IMR-90 (cell line): ENCODE data around the gene COL23A1. TPM values are rescaled to one million over a fixed set of nuclear protein-coding genes. Genes with fewer than 3 reads are reported as not detected.

ENCODE experiments used
- ATAC-seq: fragments of 200-7000 bp; cut with Tn5 transposase; 2 replicates; pipeline ENCODE4 v1.9.1; 2020; ENCODE audit warnings: low read depth, mild to moderate bottlenecking, moderate library complexity
- BruUV-seq: library from RNA; stranded (reverse); fragments of 400-500 nt; replicated peaks from 2 replicates; lab custom pipeline; 2021; lab: Mats Ljungman, UMichigan
- CTCF ChIA-PET: fragments of 300-600 bp; formaldehyde crosslinking; extraction: SDS; loops from one replicate; lab custom pipeline; 2021; ENCODE audit warnings: antibody characterized with exemption; lab: Yijun Ruan, JAX
- POLR2A ChIA-PET: fragments of 300-600 bp; sonication (Branson Sonifier 250); formaldehyde crosslinking; loops from one replicate; lab custom pipeline; 2022; ENCODE audit warnings: antibody characterized with exemption; ENCODE audit not compliant: unreplicated experiment; lab: Charles Lee
- DNase-seq: peaks from one replicate; pipeline ENCODE4 v3.0.0; 2013
- H2AFZ ChIP-seq: replicated peaks from 2 replicates; pipeline ENCODE3; 2013; ENCODE audit warnings: low read length, mild to moderate bottlenecking; ENCODE audit not compliant: poor library complexity
- H2AK5ac ChIP-seq: 2 replicates; pipeline ENCODE4 v1.6.1; 2013; ENCODE audit warnings: low read depth, low read length, inconsistent platforms
- H2AK9ac ChIP-seq: replicated peaks from 2 replicates; pipeline ENCODE3; 2013; ENCODE audit warnings: mild to moderate bottlenecking, low read depth, low read length, moderate library complexity; ENCODE audit not compliant: poor library complexity
- H2BK120ac ChIP-seq: 2 replicates; pipeline ENCODE4 v1.6.1; 2013; ENCODE audit warnings: low read depth, low read length, inconsistent platforms
- H2BK15ac ChIP-seq: 3 replicates; pipeline ENCODE4 v1.6.1; 2013; ENCODE audit warnings: low read depth, low read length, inconsistent platforms
- H2BK20ac ChIP-seq: 2 replicates; pipeline ENCODE4 v1.6.1; 2013; ENCODE audit warnings: low read depth, mild to moderate bottlenecking, inconsistent platforms, low read length, moderate library complexity
- H2BK5ac ChIP-seq: 2 replicates; pipeline ENCODE4 v1.6.1; 2013; ENCODE audit warnings: mild to moderate bottlenecking, low read depth, low read length, inconsistent platforms; ENCODE audit not compliant: poor library complexity, severe bottlenecking
- H3K14ac ChIP-seq: replicated peaks from 2 replicates; pipeline ENCODE4 v1.6.1; 2013; ENCODE audit warnings: low read depth, low read length, inconsistent platforms
- H3K18ac ChIP-seq: 2 replicates; pipeline ENCODE4 v1.6.1; 2013; ENCODE audit warnings: low read depth, low read length, control low read depth
- H3K23ac ChIP-seq: 2 replicates; pipeline ENCODE4 v1.6.1; 2013; ENCODE audit warnings: low read depth, low read length, inconsistent platforms
- H3K27ac ChIP-seq: 2 replicates; pipeline ENCODE4 v1.5.1; 2013; ENCODE audit warnings: mild to moderate bottlenecking, control low read depth, low read length; ENCODE audit not compliant: insufficient read depth
- H3K27me3 ChIP-seq: 2 replicates; pipeline ENCODE4 v1.6.1; 2013; ENCODE audit warnings: low read length; ENCODE audit not compliant: control insufficient read depth, insufficient read depth
- H3K36me3 ChIP-seq: 2 replicates; pipeline ENCODE4 v1.6.1; 2013; ENCODE audit warnings: low read length, mixed read lengths; ENCODE audit not compliant: control insufficient read depth, insufficient read depth
- H3K4ac ChIP-seq: 2 replicates; pipeline ENCODE4 v1.6.1; 2013; ENCODE audit warnings: low read depth, low read length, inconsistent platforms
- H3K4me1 ChIP-seq: 2 replicates; pipeline ENCODE4 v1.6.1; 2013; ENCODE audit warnings: low read length, mixed read lengths; ENCODE audit not compliant: control insufficient read depth, insufficient read depth
- H3K4me2 ChIP-seq: 2 replicates; pipeline ENCODE4 v1.6.1; 2013; ENCODE audit warnings: low read depth, mild to moderate bottlenecking, control low read depth, low read length, moderate library complexity
- H3K4me3 ChIP-seq: 2 replicates; pipeline ENCODE4 v1.5.1; 2013; ENCODE audit warnings: low read depth, mild to moderate bottlenecking, control low read depth, low read length, moderate library complexity; ENCODE audit not compliant: insufficient read depth
- H3K56ac ChIP-seq: 2 replicates; pipeline ENCODE4 v1.6.1; 2013; ENCODE audit warnings: low read length, inconsistent platforms; ENCODE audit not compliant: insufficient read depth; ENCODE audit errors: extremely low read depth
- H3K79me1 ChIP-seq, 2 experiments: 2 replicates each; pipeline ENCODE4 v1.6.1; 2013; ENCODE audit warnings: low read length in 2 of 2, inconsistent platforms in 1 of 2, low read depth in 1 of 2
- H3K9ac ChIP-seq: 2 replicates; pipeline ENCODE4 v1.6.1; 2013; ENCODE audit warnings: low read depth, low read length, control low read depth
- H3K9me1 ChIP-seq: 2 replicates; pipeline ENCODE4 v1.6.1; 2013; ENCODE audit warnings: low read length, inconsistent platforms; ENCODE audit not compliant: insufficient read depth
- H3K9me3 ChIP-seq: 2 replicates; pipeline ENCODE4 v1.6.1; 2013; ENCODE audit warnings: low read length; ENCODE audit not compliant: control insufficient read depth, insufficient read depth
- H4K20me1 ChIP-seq: 2 replicates; pipeline ENCODE4 v1.6.1; 2013; ENCODE audit warnings: low read length, inconsistent platforms; ENCODE audit not compliant: insufficient read depth
- H4K5ac ChIP-seq: 2 replicates; pipeline ENCODE4 v1.6.1; 2013; ENCODE audit warnings: mild to moderate bottlenecking, low read depth, low read length, control low read depth
- H4K8ac ChIP-seq, 2 experiments: 2 replicates each; pipeline ENCODE4 v1.6.1; 2013; ENCODE audit warnings: low read depth in 2 of 2, low read length in 2 of 2, control low read depth in 1 of 2, inconsistent platforms in 1 of 2
- H4K91ac ChIP-seq: 2 replicates; pipeline ENCODE4 v1.6.1; 2013; ENCODE audit warnings: low read depth, low read length, inconsistent platforms; ENCODE audit not compliant: insufficient read depth
- CHD1 ChIP-seq: IDR thresholded peaks from 2 replicates; pipeline ENCODE4 v1.6.1; 2012; ENCODE audit warnings: low read depth, low read length, improper control_type of control experiment
- MAFK ChIP-seq: IDR thresholded peaks from 2 replicates; pipeline ENCODE4 v1.6.1; 2012; ENCODE audit warnings: low read depth, low read length, improper control_type of control experiment
- NFE2L2 ChIP-seq: fragments of 150-350 bp; IDR thresholded peaks from 2 replicates; pipeline ENCODE4 v1.6.1; 2016; ENCODE audit warnings: low read depth, mild to moderate bottlenecking, low read length
- WGBS, 2 experiments: methylation state at CpG; one replicate each; pipeline versions ENCODE4 v1.1.5 to v1.1.7; 2013; ENCODE audit warnings: missing lambda C conversion rate in 2 of 2; ENCODE audit not compliant: insufficient read length in 1 of 2; ENCODE audit errors: extremely low coverage in 2 of 2; 5-methylcytosine and 5-hydroxymethylcytosine counted together
- dilution Hi-C: fragments of 300-500 bp; cut with HindIII; formaldehyde crosslinking; loops from one replicate; pipeline ENCODE4 v1.14.3; 2018; ENCODE audit warnings: low sequenced_read_pairs; ENCODE audit not compliant: unreplicated experiment
- in situ Hi-C: fragments of 300-500 bp; cut with MboI; formaldehyde crosslinking; loops from 3 replicates; pipeline ENCODE4 v1.14.3; 2019; ENCODE audit warnings: low sequenced_read_pairs, inconsistent platforms, mixed read lengths
- intact Hi-C: fragments of 100-400 bp; cut with micrococcal nuclease; formaldehyde crosslinking; loops from 2 replicates; pipeline ENCODE4 v1.10.0; 2022
- polyA plus RNA-seq, 3 experiments: library from polyadenylated mRNA; depleted of rRNA; stranded (reverse); fragments of >200 nt; gene quantifications; 2 replicates each; pipeline ENCODE4 v1.2.3, GENCODE V29; 2012; ENCODE audit warnings: low replicate concordance in 1 of 3
- total RNA-seq: library from RNA; depleted of rRNA; stranded (reverse); fragments of >200 nt; gene quantifications from 2 replicates; pipeline ENCODE4 v1.2.3, GENCODE V29; 2012

Gene COL23A1
- total and polyA plus RNA-seq, 2 of the 4 experiments (the other 2 are of a cell fraction), result not detected

GRCh38 chr5:178301641-178302040, 288.6 kb downstream of the COL23A1 start:
- H2AK9ac ChIP-seq, result no peak overlapping the region
- no peak overlapping the region for H4K8ac ChIP-seq
- 70% methylated on average over 7 of the region's 15 CpGs; no CpG with 5 or more reads in 1 of the 2 experiments for WGBS, 2 experiments
- no peak overlapping the region for H3K56ac ChIP-seq
- no peaks in the 10 kb centered on the region for H3K79me1 ChIP-seq
- H4K20me1 ChIP-seq, result no peaks in the 10 kb centered on the region
- H2BK15ac ChIP-seq, result no peak overlapping the region
- peaks cover 11% of the 10 kb centered on the region for H3K9me3 ChIP-seq
- no peaks in the 10 kb centered on the region for H3K36me3 ChIP-seq
- H2AK5ac ChIP-seq, result no peak overlapping the region
- no peak overlapping the region for H3K4me3 ChIP-seq
- no peak for DNase-seq
- H3K27ac ChIP-seq, result no peak overlapping the region
- no peak overlapping the region for H4K5ac ChIP-seq
- H3K4me1 ChIP-seq, result no peaks in the 10 kb centered on the region
- no peak overlapping the region for H3K9ac ChIP-seq
- H2BK120ac ChIP-seq, result no peak overlapping the region
- no peak for ATAC-seq
- H3K9me1 ChIP-seq, result no peaks in the 10 kb centered on the region
- H4K91ac ChIP-seq, result no peak overlapping the region
- no peak overlapping the region for H3K4me2 ChIP-seq
- H3K23ac ChIP-seq, result no peak overlapping the region
- no peak for TF ChIP-seq MAFK
- no peak for TF ChIP-seq CHD1
- no peak for TF ChIP-seq NFE2L2
- BruUV-seq, result no TSS peak
- ChIA-PET POLR2A (no interaction called here), CTCF (no interaction called here)
- no peak overlapping the region for H3K18ac ChIP-seq
- H2BK20ac ChIP-seq, result no peak overlapping the region
- dilution Hi-C loops (no loop called here), in situ Hi-C loops (no loop called here), intact Hi-C loops (no loop called here)
- no peaks in the 10 kb centered on the region for H3K27me3 ChIP-seq
- no peak overlapping the region for H2AFZ ChIP-seq
- no peak overlapping the region for H2BK5ac ChIP-seq
- H3K4ac ChIP-seq, result no peak overlapping the region
- H3K14ac ChIP-seq, result no peak overlapping the region
